Upper lobe of left lung (tissue), 4 donors: ENCODE measurements around the gene ARHGEF3.

Experiments used
- CTCF ChIP-seq, 6 experiments: fragments of 450-650 bp in 4 of 6; fragments of 200-600 bp in 2 of 6; sonication (generic) in 2 of 6; IDR thresholded peaks; one replicate each; pipeline ENCODE4 v1.5.1; 2016 to 2019; ENCODE audit warnings: antibody characterized with exemption in 6 of 6
- POLR2AphosphoS5 ChIP-seq, 2 donors: sonication (generic); formaldehyde crosslinking; IDR thresholded peaks; one replicate each; pipeline ENCODE4 v1.5.1; 2017; ENCODE audit warnings: antibody characterized with exemption in 2 of 2

DNA sequence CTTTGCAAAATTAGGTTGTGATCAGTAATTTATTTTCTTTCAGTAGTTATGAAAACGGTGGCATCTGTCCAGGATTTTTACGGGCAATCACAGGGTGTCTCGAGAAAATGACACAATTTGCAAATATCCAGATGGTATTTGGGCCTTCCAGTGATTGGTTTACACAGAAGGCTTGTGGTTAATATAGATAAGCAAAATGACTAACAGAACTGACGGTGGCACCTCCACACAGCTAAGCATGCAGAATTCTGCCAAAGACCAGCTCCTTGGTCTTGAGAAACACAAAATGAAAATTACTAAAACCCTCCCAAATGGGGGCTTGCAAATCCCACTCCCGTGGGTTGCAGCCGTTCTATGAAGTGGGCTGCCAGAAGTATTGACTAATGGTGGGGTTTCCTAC is 5.5 kb downstream of the ARHGEF3 start:
- no peak for TF ChIP-seq CTCF (IDR thresholded peaks at IDR 0.05)
- no peak for TF ChIP-seq POLR2AphosphoS5 (IDR thresholded peaks at IDR 0.05)
